ENCODE results near the gene GPR89B.
"Not testable (repeated sequence)": the region's sequence is repeated elsewhere in the genome, so short reads cannot be mapped to it uniquely, and the experiment has no call there.

Gene GPR89B

GRCh38 chr1:147940456-147940855, 12.2 kb downstream of the GPR89B start:
- DNase-seq (ENCODE audit: low read depth, low spot score), result not testable (repeated sequence)

GRCh38 chr1:147942563-147942962, 14.3 kb downstream of the GPR89B start:
- not testable (repeated sequence) for DNase-seq (ENCODE audit: low read depth, low spot score)

- not testable (repeated sequence) for DNase-seq (ENCODE audit: low read depth, low spot score)
Observed at GRCh38 chr1:147949517-147949916, 21.3 kb downstream of the GPR89B start.

GRCh38 chr1:147958906-147959305, 30.7 kb downstream of the GPR89B start:
- DNase-seq (ENCODE audit: low read depth, low spot score), result not testable (repeated sequence)

- DNase-seq (ENCODE audit: low read depth, low spot score), result not testable (repeated sequence)
Observed at GRCh38 chr1:147959680-147960079, 31.5 kb downstream of the GPR89B start.

- DNase-seq (ENCODE audit: low read depth, low spot score), result not testable (repeated sequence)
Observed at GRCh38 chr1:147964575-147964974, 36.4 kb downstream of the GPR89B start.

GRCh38 chr1:147966657-147967056, 38.4 kb downstream of the GPR89B start:
- DNase-seq (ENCODE audit: low read depth, low spot score), result not testable (repeated sequence)

- not testable (repeated sequence) for DNase-seq (ENCODE audit: low read depth, low spot score)
Observed at GRCh38 chr1:147978896-147979651, 50.9 kb downstream of the GPR89B start.

- not testable (repeated sequence) for DNase-seq (ENCODE audit: low read depth, low spot score)
Observed at GRCh38 chr1:147985374-147985773, 57.2 kb downstream of the GPR89B start.

- not testable (repeated sequence) for DNase-seq (ENCODE audit: low read depth, low spot score)
Observed at GRCh38 chr1:147987893-147988292, 59.7 kb downstream of the GPR89B start.

- not testable (repeated sequence) for DNase-seq (ENCODE audit: low read depth, low spot score)
Observed at GRCh38 chr1:147992916-147993315, 64.7 kb downstream of the GPR89B start.

- DNase-seq (ENCODE audit: low read depth, low spot score), result not testable (repeated sequence)
Observed at GRCh38 chr1:147993400-147993799, 65.2 kb downstream of the GPR89B start.

- not testable (repeated sequence) for DNase-seq (ENCODE audit: low read depth, low spot score)
Observed at GRCh38 chr1:147993825-147994615, 65.8 kb downstream of the GPR89B start.

GRCh38 chr1:147996088-147996487, 67.9 kb downstream of the GPR89B start:
- DNase-seq (ENCODE audit: low read depth, low spot score), result not testable (repeated sequence)

GRCh38 chr1:148007724-148008123, 79.5 kb downstream of the GPR89B start:
- DNase-seq (ENCODE audit: low read depth, low spot score), result not testable (repeated sequence)

- DNase-seq (ENCODE audit: low read depth, low spot score), result no peak
Observed at GRCh38 chr1:148010527-148010926, 82.3 kb downstream of the GPR89B start.

GRCh38 chr1:148013177-148014144, 85.2 kb downstream of the GPR89B start:
- peak; percentile 47 for DNase-seq (ENCODE audit: low read depth, low spot score)

GRCh38 chr1:148014289-148015200, 86.3 kb downstream of the GPR89B start:
- peak; percentile 3 for DNase-seq (ENCODE audit: low read depth, low spot score)

GRCh38 chr1:148024918-148025317, 96.7 kb downstream of the GPR89B start:
- not testable (repeated sequence) for DNase-seq (ENCODE audit: low read depth, low spot score)

- DNase-seq (ENCODE audit: low read depth, low spot score), result not testable (repeated sequence)
Observed at GRCh38 chr1:148027004-148027403, 98.8 kb downstream of the GPR89B start.
